Natural killer cell (primary cell): ENCODE measurements around the gene PIEZO1. TPM values are rescaled to one million over a fixed set of nuclear protein-coding genes. Genes with fewer than 3 reads are reported as not detected.

Experiments used
- ATAC-seq, 3 donors: fragments of 150-1000 bp in 2 of 3; fragments of 200-7000 bp in 1 of 3; cut with Tn5 transposase; 1 replicate in 1 of 3; 2 replicates in 2 of 3; pipeline ENCODE4 v1.10.0; 2021; ENCODE audit warnings: mild to moderate bottlenecking in 2 of 3, moderate library complexity in 2 of 3
- DNase-seq, 2 donors: peaks; one replicate each; pipeline versions ENCODE4 v3.0.0 to v3.0.0-alpha.2; 2013 to 2021; ENCODE audit warnings: mixed read lengths in 1 of 2
- H3K27ac ChIP-seq: one replicate; pipeline ENCODE4 v1.5.1; 2013; ENCODE audit warnings: mild to moderate bottlenecking, low read length
- H3K27me3 ChIP-seq: one replicate; pipeline ENCODE4 v1.6.1; 2013; ENCODE audit warnings: low read length; ENCODE audit not compliant: control insufficient read depth, insufficient read depth
- H3K36me3 ChIP-seq: one replicate; pipeline ENCODE4 v1.6.1; 2013; ENCODE audit warnings: low read length; ENCODE audit not compliant: control insufficient read depth, insufficient read depth
- H3K4me1 ChIP-seq: one replicate; pipeline ENCODE4 v1.6.1; 2013; ENCODE audit warnings: low read length; ENCODE audit not compliant: control insufficient read depth, insufficient read depth
- H3K4me3 ChIP-seq: one replicate; pipeline ENCODE4 v1.5.1; 2013; ENCODE audit warnings: low read length
- H3K9me3 ChIP-seq: one replicate; pipeline ENCODE4 v1.6.1; 2013; ENCODE audit warnings: low read length; ENCODE audit not compliant: control insufficient read depth, insufficient read depth
- H3K27ac Mint-ChIP-seq, 2 donors: one replicate each; pipeline ENCODE4 v1.8.0; 2022; ENCODE audit warnings: mild to moderate bottlenecking in 2 of 2, mixed read lengths in 2 of 2, moderate library complexity in 1 of 2
- H3K27me3 Mint-ChIP-seq, 2 donors: one replicate each; pipeline ENCODE4 v1.8.0; 2022; ENCODE audit warnings: low read depth in 2 of 2, mixed read lengths in 2 of 2
- H3K36me3 Mint-ChIP-seq: one replicate; pipeline ENCODE4 v1.8.0; 2022; ENCODE audit warnings: mixed read lengths
- H3K4me1 Mint-ChIP-seq, 2 donors: one replicate each; pipeline ENCODE4 v1.8.0; 2022; ENCODE audit warnings: mixed read lengths in 2 of 2
- H3K4me3 Mint-ChIP-seq: one replicate; pipeline ENCODE4 v1.8.0; 2022; ENCODE audit warnings: mild to moderate bottlenecking, moderate library complexity, mixed read lengths
- H3K9me3 Mint-ChIP-seq, 2 donors: one replicate each; pipeline ENCODE4 v1.8.0; 2022; ENCODE audit warnings: mixed read lengths in 2 of 2
- WGBS: methylation state at CpG from one replicate; pipeline ENCODE4 v1.1.7; 2013; ENCODE audit warnings: missing lambda C conversion rate; ENCODE audit not compliant: insufficient coverage; 5-methylcytosine and 5-hydroxymethylcytosine counted together
- intact Hi-C: fragments of 100-400 bp; cut with micrococcal nuclease; formaldehyde crosslinking; loops from one replicate; pipeline ENCODE4 v1.14.2; 2022
- total RNA-seq, 4 donors: library from RNA; stranded (reverse); fragments of 120-200 nt in 1 of 4; gene quantifications; one replicate each; pipeline versions ENCODE4 v1.2.3 to v1.2.4, GENCODE V29; 2013 to 2022
- TF ChIP-seq, protein P1 (sequence below): fragments of 200-600 bp; IDR thresholded peaks from one replicate; pipeline ENCODE4 v1.8.0; 2022; ENCODE audit warnings: antibody characterized with exemption

PIEZO1 gene
- total RNA-seq, 3 donors from 2014 or later (not counting 1 experiment from before 2014, with no cell fraction given), result 172 to 197 (median 183) TPM

DNA sequence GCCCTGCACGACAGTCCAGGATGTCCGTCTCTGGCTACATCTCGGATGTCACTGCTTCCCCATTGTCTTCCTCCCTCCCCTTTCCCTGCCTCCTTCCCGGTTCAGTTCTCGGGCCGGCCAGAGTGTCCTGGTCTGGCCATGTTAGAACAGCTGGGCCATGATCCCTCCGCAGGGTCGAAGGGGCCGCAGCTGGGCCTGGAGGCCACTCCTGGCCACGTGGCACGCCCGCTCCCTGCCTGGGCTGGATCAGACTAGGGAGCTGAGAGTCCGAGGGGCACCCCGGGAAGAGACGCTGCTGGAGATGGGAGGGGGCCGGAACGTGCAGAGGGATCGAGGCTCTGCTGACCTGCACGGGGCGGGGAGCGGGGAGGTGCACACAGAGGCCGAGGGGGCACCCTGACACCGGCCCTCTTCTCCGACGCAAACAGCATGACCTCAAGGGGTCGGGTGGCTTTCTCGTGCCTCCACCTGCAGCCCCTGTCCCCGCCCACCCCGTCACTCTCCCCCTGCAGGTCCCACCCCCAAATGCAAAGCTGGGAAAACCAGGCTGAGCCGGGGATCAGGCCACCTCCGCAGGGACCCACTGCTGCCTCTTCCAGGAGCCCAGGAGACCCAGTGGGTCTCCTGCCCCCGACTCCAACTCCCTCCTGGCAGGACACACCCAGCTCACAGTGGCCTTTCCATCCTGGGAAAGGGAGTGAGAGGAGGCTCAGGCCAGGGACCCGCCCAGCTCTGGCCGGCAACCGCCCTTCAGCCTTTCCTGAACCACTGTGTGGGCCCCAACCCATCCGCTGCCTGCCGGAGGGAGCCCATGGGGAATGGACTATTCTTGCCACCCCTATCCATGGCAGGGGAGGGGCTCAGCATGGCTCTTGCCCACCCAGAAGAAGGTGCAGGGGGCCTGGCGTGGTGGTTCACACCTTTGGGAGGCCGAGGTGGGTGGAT is 40.2 kb downstream of the PIEZO1 start:
- ATAC-seq (no peak), DNase-seq (no peak)
- Histone ChIP-seq H3K4me1 (peaks cover 35% of the 10 kb centered on the region), H3K27ac (no peak overlapping the region), H3K9me3 (no peaks in the 10 kb centered on the region), H3K4me3 (no peak overlapping the region), H3K27me3 (no peaks in the 10 kb centered on the region), H3K36me3 (peaks cover 18% of the 10 kb centered on the region)
- Mint-ChIP-seq H3K36me3 (no peaks in the 10 kb centered on the region), H3K27ac (peak overlapping the region; percentile 61 to 80), H3K4me1 (peaks cover 12 to 23% of the 10 kb centered on the region in 2 donors), H3K4me3 (no peak overlapping the region), H3K9me3 (no peaks in the 10 kb centered on the region), H3K27me3 (no peaks in the 10 kb centered on the region)
- intact Hi-C loops, result loop anchor here (2.0 kb wide), 1 partner anchor 472 kb away; the partner anchor contains the start of gene ZNF778
- TF ChIP-seq, protein P1, sequence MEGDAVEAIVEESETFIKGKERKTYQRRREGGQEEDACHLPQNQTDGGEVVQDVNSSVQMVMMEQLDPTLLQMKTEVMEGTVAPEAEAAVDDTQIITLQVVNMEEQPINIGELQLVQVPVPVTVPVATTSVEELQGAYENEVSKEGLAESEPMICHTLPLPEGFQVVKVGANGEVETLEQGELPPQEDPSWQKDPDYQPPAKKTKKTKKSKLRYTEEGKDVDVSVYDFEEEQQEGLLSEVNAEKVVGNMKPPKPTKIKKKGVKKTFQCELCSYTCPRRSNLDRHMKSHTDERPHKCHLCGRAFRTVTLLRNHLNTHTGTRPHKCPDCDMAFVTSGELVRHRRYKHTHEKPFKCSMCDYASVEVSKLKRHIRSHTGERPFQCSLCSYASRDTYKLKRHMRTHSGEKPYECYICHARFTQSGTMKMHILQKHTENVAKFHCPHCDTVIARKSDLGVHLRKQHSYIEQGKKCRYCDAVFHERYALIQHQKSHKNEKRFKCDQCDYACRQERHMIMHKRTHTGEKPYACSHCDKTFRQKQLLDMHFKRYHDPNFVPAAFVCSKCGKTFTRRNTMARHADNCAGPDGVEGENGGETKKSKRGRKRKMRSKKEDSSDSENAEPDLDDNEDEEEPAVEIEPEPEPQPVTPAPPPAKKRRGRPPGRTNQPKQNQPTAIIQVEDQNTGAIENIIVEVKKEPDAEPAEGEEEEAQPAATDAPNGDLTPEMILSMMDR, result no peak
- WGBS, result 87% methylated on average over 37 of the region's 39 CpGs

DNA sequence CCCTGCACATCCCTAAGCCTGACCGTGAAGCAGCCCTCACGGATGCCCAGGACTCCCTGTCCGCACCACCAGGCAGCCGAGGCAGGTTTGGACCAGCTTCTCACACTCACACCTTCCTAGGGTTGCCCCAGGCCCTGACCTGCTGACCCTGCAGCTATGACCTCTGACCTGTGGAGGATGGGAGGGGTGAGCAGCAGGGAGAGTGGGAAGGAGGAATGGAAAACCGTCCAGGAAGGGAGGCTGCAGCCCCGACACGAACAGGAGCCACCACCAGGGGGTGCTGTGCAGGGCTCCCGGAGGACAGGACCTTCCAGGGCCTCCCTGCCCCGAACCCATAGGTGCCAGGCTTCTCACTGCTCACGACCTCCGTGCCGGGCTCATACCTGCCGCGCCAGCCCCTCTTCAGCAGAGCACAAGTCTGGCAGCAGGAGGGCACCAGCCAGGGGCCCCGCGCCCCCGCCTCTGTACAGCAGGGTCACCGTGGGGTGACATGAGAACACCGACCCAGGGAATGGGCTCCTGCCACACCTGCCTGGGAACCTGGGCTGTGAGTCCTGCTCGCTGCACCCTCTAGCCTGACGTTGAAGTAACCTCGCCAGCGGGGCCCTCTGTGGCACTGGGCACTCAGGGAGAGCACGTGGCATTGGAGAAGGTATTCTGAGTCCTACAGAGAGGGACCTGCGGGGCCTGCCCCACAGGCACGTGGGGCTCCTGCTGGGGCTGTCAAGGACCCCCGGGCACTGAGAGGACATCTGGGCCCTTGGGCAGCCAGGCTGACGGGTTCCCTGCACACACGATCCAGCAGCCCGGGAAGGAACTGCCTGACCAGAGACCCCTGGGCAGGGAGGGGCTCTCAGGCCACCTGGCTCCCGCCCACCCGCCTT is 41.1 kb downstream of the PIEZO1 start:
- Mint-ChIP-seq H3K4me3 (no peak overlapping the region), H3K9me3 (no peaks in the 10 kb centered on the region), H3K27me3 (no peaks in the 10 kb centered on the region), H3K4me1 (peaks cover 12 to 24% of the 10 kb centered on the region in 2 donors), H3K27ac (no peak overlapping the region), H3K36me3 (no peaks in the 10 kb centered on the region)
- H3K36me3 ChIP-seq, result peaks cover 18% of the 10 kb centered on the region
- H3K27me3 ChIP-seq, result no peaks in the 10 kb centered on the region
- peaks cover 35% of the 10 kb centered on the region for H3K4me1 ChIP-seq
- intact Hi-C loops, result loop anchor here (2.0 kb wide), 1 partner anchor 473 kb away; the partner anchor contains the start of gene ZNF778
- WGBS, result 71% methylated on average over 32 of the region's 32 CpGs
- DNase-seq (peak; percentile 71 to 86), ATAC-seq (peak; percentile 60 to 77 (median 74))
- no peak overlapping the region for H3K4me3 ChIP-seq
- no peak overlapping the region for H3K27ac ChIP-seq
- H3K9me3 ChIP-seq, result no peaks in the 10 kb centered on the region
- TF ChIP-seq, protein P1, result peak; percentile 94

DNA sequence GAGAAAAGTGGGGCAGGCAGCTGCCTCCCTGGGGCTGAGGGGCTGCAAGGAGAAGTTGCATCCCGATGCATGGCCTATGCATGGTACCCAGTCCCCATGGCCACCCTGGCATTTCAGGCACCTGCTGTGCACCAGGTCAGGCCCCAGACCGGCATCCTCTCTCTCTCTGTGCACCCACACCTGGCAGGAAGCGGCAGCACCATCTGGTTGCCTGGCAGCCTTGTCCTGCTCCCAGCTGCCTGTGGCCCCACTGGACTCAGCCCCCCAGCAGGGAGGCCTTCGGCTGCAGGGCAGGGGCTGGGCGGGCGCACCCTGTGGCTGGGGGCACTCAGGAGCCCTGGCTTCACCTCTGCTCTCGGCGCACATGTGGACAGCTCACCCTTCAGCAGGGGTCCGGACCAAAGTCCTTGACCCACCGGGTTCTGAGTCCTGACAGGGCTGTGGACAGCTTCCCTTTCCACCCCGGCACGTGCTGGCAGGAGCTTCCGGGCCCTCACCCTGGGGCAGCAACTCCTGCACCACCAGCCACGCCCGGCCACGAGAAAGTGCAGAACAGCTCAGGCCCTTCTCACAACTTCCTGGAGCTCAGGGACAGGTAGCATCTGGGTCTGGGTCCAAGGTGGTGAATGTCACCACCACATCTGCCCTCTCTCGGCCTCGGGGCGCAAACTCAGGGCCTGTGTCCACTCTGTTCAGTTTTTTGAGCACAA is 42.0 kb downstream of the PIEZO1 start:
- intact Hi-C loops, result no loop called here
- H3K4me1 Mint-ChIP-seq, result peaks cover 12 to 28% of the 10 kb centered on the region in 2 donors
- H3K27me3 ChIP-seq, result no peaks in the 10 kb centered on the region
- no peaks in the 10 kb centered on the region for H3K9me3 ChIP-seq
- peaks cover 18% of the 10 kb centered on the region for H3K36me3 ChIP-seq
- H3K4me3 Mint-ChIP-seq, result no peak overlapping the region
- H3K27me3 Mint-ChIP-seq, result no peaks in the 10 kb centered on the region
- no peaks in the 10 kb centered on the region for H3K36me3 Mint-ChIP-seq
- H3K4me3 ChIP-seq, result no peak overlapping the region
- DNase-seq, result no peak
- no peak overlapping the region for H3K27ac Mint-ChIP-seq
- no peak for ATAC-seq
- H3K27ac ChIP-seq, result no peak overlapping the region
- H3K9me3 Mint-ChIP-seq, result no peaks in the 10 kb centered on the region
- TF ChIP-seq, protein P1, result no peak
- 80% methylated on average over 19 of the region's 19 CpGs for WGBS
- peaks cover 35% of the 10 kb centered on the region for H3K4me1 ChIP-seq
